ENCODE results near the gene PDE4D.

GRCh38 chr5:58932057-58932612 is 961.4 kb downstream of the PDE4D start:
- no peak for TF ChIP-seq POLR2A (IDR thresholded peaks at IDR 0.05; ENCODE audit: low read depth, low read length)
- TF ChIP-seq POLR2AphosphoS5 (IDR thresholded peaks at IDR 0.05; ENCODE audit: low read depth, low read length) = no peak
